ENCODE data around the gene SLC48A1.

SLC48A1 gene

DNA sequence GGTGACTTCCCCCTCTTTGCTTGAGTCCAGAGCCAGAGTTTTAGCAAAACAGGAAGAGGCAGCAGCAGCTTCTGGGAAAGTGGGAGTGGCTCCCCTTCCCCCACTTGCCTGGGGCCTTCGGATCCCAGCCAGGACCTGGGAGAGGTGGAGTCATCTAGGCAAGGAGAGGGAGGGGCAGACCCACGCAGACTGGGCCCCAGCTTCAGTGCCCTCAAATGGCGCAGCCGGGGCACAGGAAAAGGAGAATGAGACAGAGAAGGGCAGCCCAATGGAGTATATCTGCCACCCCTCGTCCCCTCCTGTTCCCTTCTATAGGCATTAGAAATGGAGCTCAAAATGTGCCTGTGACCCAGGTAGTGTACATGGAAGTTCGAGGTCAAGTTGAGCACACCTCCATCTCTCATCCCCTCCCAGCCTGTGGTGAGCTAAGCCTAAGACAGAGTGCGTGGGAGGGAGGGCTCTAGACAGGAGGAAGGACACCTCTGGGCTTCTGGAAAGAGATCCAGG is 56.0 kb downstream of the SLC48A1 start:
- DNase-seq, result peak; percentile 80

DNA sequence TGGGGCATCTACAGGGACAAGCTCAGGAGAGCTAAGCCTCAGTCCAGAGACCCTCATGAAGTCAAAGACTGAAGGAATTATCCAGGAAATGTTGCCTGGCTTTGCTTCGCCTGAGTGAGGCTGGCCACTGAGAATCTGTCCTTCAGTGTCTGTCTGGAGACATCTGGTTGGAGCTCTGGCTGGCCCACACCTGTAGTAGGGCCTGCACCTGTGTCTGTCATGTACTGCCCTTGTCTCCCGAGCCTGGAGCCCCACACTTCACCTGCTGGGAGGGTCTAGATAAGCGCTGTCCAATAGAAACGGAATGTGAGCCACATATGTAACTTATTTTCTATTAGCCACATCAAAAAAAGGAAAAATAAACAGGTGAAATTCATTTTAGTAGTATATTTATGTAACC is 56.5 kb downstream of the SLC48A1 start:
- no peak for DNase-seq
